ENCODE data around the gene SLC35F1.

The SLC35F1 gene

GRCh38 chr6:118320652-118321051, 413.6 kb downstream of the SLC35F1 start:
- no peak overlapping the region for H3K27ac ChIP-seq (ENCODE audit: insufficient read depth, low read length, poor library complexity, severe bottlenecking)
- no peaks in the 10 kb centered on the region for H3K27me3 ChIP-seq (replicated peaks; ENCODE audit: control insufficient read depth, insufficient read depth, low read length, poor library complexity, severe bottlenecking)
- DNase-seq, result no peak
- H3K36me3 ChIP-seq (ENCODE audit: control insufficient read depth, insufficient read depth, low read length), result no peaks in the 10 kb centered on the region
- no peaks in the 10 kb centered on the region for H3K4me1 ChIP-seq (ENCODE audit: control insufficient read depth, insufficient read depth, low read length, poor library complexity, severe bottlenecking)
- no peak overlapping the region for H3K4me3 ChIP-seq (ENCODE audit: insufficient read depth, low read depth, low read length, poor library complexity, severe bottlenecking)
- no peaks in the 10 kb centered on the region for H3K9me3 ChIP-seq (ENCODE audit: control insufficient read depth, low read length)

GRCh38 chr6:118324116-118324515, 417.1 kb downstream of the SLC35F1 start:
- no peak overlapping the region for H3K27ac ChIP-seq (ENCODE audit: insufficient read depth, low read length, poor library complexity, severe bottlenecking)
- no peaks in the 10 kb centered on the region for H3K9me3 ChIP-seq (ENCODE audit: control insufficient read depth, low read length)
- H3K4me1 ChIP-seq (ENCODE audit: control insufficient read depth, insufficient read depth, low read length, poor library complexity, severe bottlenecking), result no peaks in the 10 kb centered on the region
- H3K36me3 ChIP-seq (ENCODE audit: control insufficient read depth, insufficient read depth, low read length), result no peaks in the 10 kb centered on the region
- no peak overlapping the region for H3K4me3 ChIP-seq (ENCODE audit: insufficient read depth, low read depth, low read length, poor library complexity, severe bottlenecking)
- H3K27me3 ChIP-seq (replicated peaks; ENCODE audit: control insufficient read depth, insufficient read depth, low read length, poor library complexity, severe bottlenecking), result no peaks in the 10 kb centered on the region
- no peak for DNase-seq

GRCh38 chr6:118325220-118325860, 418.3 kb downstream of the SLC35F1 start:
- no peaks in the 10 kb centered on the region for H3K36me3 ChIP-seq (ENCODE audit: control insufficient read depth, insufficient read depth, low read length)
- H3K27ac ChIP-seq (ENCODE audit: insufficient read depth, low read length, poor library complexity, severe bottlenecking), result no peak overlapping the region
- no peaks in the 10 kb centered on the region for H3K9me3 ChIP-seq (ENCODE audit: control insufficient read depth, low read length)
- no peaks in the 10 kb centered on the region for H3K27me3 ChIP-seq (replicated peaks; ENCODE audit: control insufficient read depth, insufficient read depth, low read length, poor library complexity, severe bottlenecking)
- no peak for DNase-seq
- H3K4me1 ChIP-seq (ENCODE audit: control insufficient read depth, insufficient read depth, low read length, poor library complexity, severe bottlenecking), result no peaks in the 10 kb centered on the region
- H3K4me3 ChIP-seq (ENCODE audit: insufficient read depth, low read depth, low read length, poor library complexity, severe bottlenecking), result no peak overlapping the region

- Histone ChIP-seq H3K27ac (ENCODE audit: insufficient read depth, low read length, poor library complexity, severe bottlenecking) (no peak overlapping the region), H3K9me3 (ENCODE audit: control insufficient read depth, low read length) (no peaks in the 10 kb centered on the region), H3K27me3 (replicated peaks; ENCODE audit: control insufficient read depth, insufficient read depth, low read length, poor library complexity, severe bottlenecking) (no peaks in the 10 kb centered on the region), H3K4me3 (ENCODE audit: insufficient read depth, low read depth, low read length, poor library complexity, severe bottlenecking) (no peak overlapping the region), H3K36me3 (ENCODE audit: control insufficient read depth, insufficient read depth, low read length) (no peaks in the 10 kb centered on the region), H3K4me1 (ENCODE audit: control insufficient read depth, insufficient read depth, low read length, poor library complexity, severe bottlenecking) (no peaks in the 10 kb centered on the region)
- DNase-seq, result no peak
Observed at GRCh38 chr6:118326712-118327111, 419.6 kb downstream of the SLC35F1 start.

GRCh38 chr6:118327237-118327636, 420.2 kb downstream of the SLC35F1 start:
- H3K4me3 ChIP-seq (ENCODE audit: insufficient read depth, low read depth, low read length, poor library complexity, severe bottlenecking), result no peak overlapping the region
- H3K27ac ChIP-seq (ENCODE audit: insufficient read depth, low read length, poor library complexity, severe bottlenecking), result no peak overlapping the region
- H3K4me1 ChIP-seq (ENCODE audit: control insufficient read depth, insufficient read depth, low read length, poor library complexity, severe bottlenecking), result no peaks in the 10 kb centered on the region
- no peaks in the 10 kb centered on the region for H3K9me3 ChIP-seq (ENCODE audit: control insufficient read depth, low read length)
- no peaks in the 10 kb centered on the region for H3K36me3 ChIP-seq (ENCODE audit: control insufficient read depth, insufficient read depth, low read length)
- DNase-seq, result no peak
- H3K27me3 ChIP-seq (replicated peaks; ENCODE audit: control insufficient read depth, insufficient read depth, low read length, poor library complexity, severe bottlenecking), result no peaks in the 10 kb centered on the region

- Histone ChIP-seq H3K27me3 (replicated peaks; ENCODE audit: control insufficient read depth, insufficient read depth, low read length, poor library complexity, severe bottlenecking) (no peaks in the 10 kb centered on the region), H3K27ac (ENCODE audit: insufficient read depth, low read length, poor library complexity, severe bottlenecking) (no peak overlapping the region), H3K4me1 (ENCODE audit: control insufficient read depth, insufficient read depth, low read length, poor library complexity, severe bottlenecking) (no peaks in the 10 kb centered on the region), H3K9me3 (ENCODE audit: control insufficient read depth, low read length) (no peaks in the 10 kb centered on the region), H3K4me3 (ENCODE audit: insufficient read depth, low read depth, low read length, poor library complexity, severe bottlenecking) (no peak overlapping the region), H3K36me3 (ENCODE audit: control insufficient read depth, insufficient read depth, low read length) (no peaks in the 10 kb centered on the region)
- DNase-seq, result no peak
Observed at GRCh38 chr6:118333772-118334171, 426.7 kb downstream of the SLC35F1 start.

GRCh38 chr6:118334634-118335033, 427.6 kb downstream of the SLC35F1 start:
- no peak for DNase-seq
- H3K36me3 ChIP-seq (ENCODE audit: control insufficient read depth, insufficient read depth, low read length), result no peaks in the 10 kb centered on the region
- H3K9me3 ChIP-seq (ENCODE audit: control insufficient read depth, low read length), result no peaks in the 10 kb centered on the region
- H3K27me3 ChIP-seq (replicated peaks; ENCODE audit: control insufficient read depth, insufficient read depth, low read length, poor library complexity, severe bottlenecking), result no peaks in the 10 kb centered on the region
- H3K4me3 ChIP-seq (ENCODE audit: insufficient read depth, low read depth, low read length, poor library complexity, severe bottlenecking), result no peak overlapping the region
- H3K27ac ChIP-seq (ENCODE audit: insufficient read depth, low read length, poor library complexity, severe bottlenecking), result no peak overlapping the region
- no peaks in the 10 kb centered on the region for H3K4me1 ChIP-seq (ENCODE audit: control insufficient read depth, insufficient read depth, low read length, poor library complexity, severe bottlenecking)

- Histone ChIP-seq H3K36me3 (ENCODE audit: control insufficient read depth, insufficient read depth, low read length) (no peaks in the 10 kb centered on the region), H3K4me3 (ENCODE audit: insufficient read depth, low read depth, low read length, poor library complexity, severe bottlenecking) (no peak overlapping the region), H3K4me1 (ENCODE audit: control insufficient read depth, insufficient read depth, low read length, poor library complexity, severe bottlenecking) (no peaks in the 10 kb centered on the region), H3K9me3 (ENCODE audit: control insufficient read depth, low read length) (no peaks in the 10 kb centered on the region), H3K27ac (ENCODE audit: insufficient read depth, low read length, poor library complexity, severe bottlenecking) (no peak overlapping the region), H3K27me3 (replicated peaks; ENCODE audit: control insufficient read depth, insufficient read depth, low read length, poor library complexity, severe bottlenecking) (no peaks in the 10 kb centered on the region)
- no peak for DNase-seq
Observed at GRCh38 chr6:118335325-118335816, 428.3 kb downstream of the SLC35F1 start.

- Histone ChIP-seq H3K27me3 (replicated peaks; ENCODE audit: control insufficient read depth, insufficient read depth, low read length, poor library complexity, severe bottlenecking) (no peaks in the 10 kb centered on the region), H3K9me3 (ENCODE audit: control insufficient read depth, low read length) (no peaks in the 10 kb centered on the region), H3K27ac (ENCODE audit: insufficient read depth, low read length, poor library complexity, severe bottlenecking) (no peak overlapping the region), H3K4me3 (ENCODE audit: insufficient read depth, low read depth, low read length, poor library complexity, severe bottlenecking) (no peak overlapping the region), H3K4me1 (ENCODE audit: control insufficient read depth, insufficient read depth, low read length, poor library complexity, severe bottlenecking) (no peaks in the 10 kb centered on the region), H3K36me3 (ENCODE audit: control insufficient read depth, insufficient read depth, low read length) (no peaks in the 10 kb centered on the region)
- DNase-seq, result no peak
Observed at GRCh38 chr6:118344014-118344670, 437.1 kb downstream of the SLC35F1 start.

- H3K36me3 ChIP-seq (ENCODE audit: control insufficient read depth, insufficient read depth, low read length), result no peaks in the 10 kb centered on the region
- no peaks in the 10 kb centered on the region for H3K4me1 ChIP-seq (ENCODE audit: control insufficient read depth, insufficient read depth, low read length, poor library complexity, severe bottlenecking)
- DNase-seq, result no peak
- H3K27ac ChIP-seq (ENCODE audit: insufficient read depth, low read length, poor library complexity, severe bottlenecking), result no peak overlapping the region
- H3K27me3 ChIP-seq (replicated peaks; ENCODE audit: control insufficient read depth, insufficient read depth, low read length, poor library complexity, severe bottlenecking), result no peaks in the 10 kb centered on the region
- no peak overlapping the region for H3K4me3 ChIP-seq (ENCODE audit: insufficient read depth, low read depth, low read length, poor library complexity, severe bottlenecking)
- H3K9me3 ChIP-seq (ENCODE audit: control insufficient read depth, low read length), result no peaks in the 10 kb centered on the region
Observed at GRCh38 chr6:118350881-118351430, 443.9 kb downstream of the SLC35F1 start.
